ENCODE data around the gene VPS8.
"Not testable (repeated sequence)": the region's sequence is repeated elsewhere in the genome, so short reads cannot be mapped to it uniquely, and the experiment has no call there.

Gene VPS8

GRCh38 chr3:184942735-184943134 lies 130.8 kb downstream of the VPS8 start:
- no peak for TF ChIP-seq CTCF (IDR thresholded peaks at IDR 0.05; ENCODE audit: low read depth, low read length, missing control alignments)
- no peak for DNase-seq (ENCODE audit: extremely low read depth, low read depth)
- H3K4me3 ChIP-seq (replicated peaks; ENCODE audit: low read depth, low read length), result no peak overlapping the region

- no peak for DNase-seq (ENCODE audit: extremely low read depth, low read depth)
- no peak overlapping the region for H3K4me3 ChIP-seq (replicated peaks; ENCODE audit: low read depth, low read length)
- TF ChIP-seq CTCF (IDR thresholded peaks at IDR 0.05; ENCODE audit: low read depth, low read length, missing control alignments), result no peak
Measured at GRCh38 chr3:184944241-184944640, 132.3 kb downstream of the VPS8 start.

GRCh38 chr3:184945886-184946625 lies 134.1 kb downstream of the VPS8 start:
- TF ChIP-seq CTCF (IDR thresholded peaks at IDR 0.05; ENCODE audit: low read depth, low read length, missing control alignments), result no peak
- DNase-seq (ENCODE audit: extremely low read depth, low read depth), result no peak

GRCh38 chr3:184946917-184947316 lies 135.0 kb downstream of the VPS8 start:
- DNase-seq (ENCODE audit: extremely low read depth, low read depth), result no peak
- no peak overlapping the region for H3K4me3 ChIP-seq (replicated peaks; ENCODE audit: low read depth, low read length)
- no peak for TF ChIP-seq CTCF (IDR thresholded peaks at IDR 0.05; ENCODE audit: low read depth, low read length, missing control alignments)

More at GRCh38 chr3:184945886-184946625, 134.1 kb downstream of the VPS8 start:
- no peak overlapping the region for H3K4me3 ChIP-seq (replicated peaks; ENCODE audit: low read depth, low read length)

GRCh38 chr3:184949251-184949965 lies 137.4 kb downstream of the VPS8 start:
- DNase-seq (ENCODE audit: extremely low read depth, low read depth), result no peak
- no peak overlapping the region for H3K4me3 ChIP-seq (replicated peaks; ENCODE audit: low read depth, low read length)
- no peak for TF ChIP-seq CTCF (IDR thresholded peaks at IDR 0.05; ENCODE audit: low read depth, low read length, missing control alignments)

- H3K4me3 ChIP-seq (replicated peaks; ENCODE audit: low read depth, low read length); DNase-seq (ENCODE audit: extremely low read depth, low read depth): not testable (repeated sequence)
Measured at GRCh38 chr3:184950816-184951215, 138.8 kb downstream of the VPS8 start.

GRCh38 chr3:184952671-184953070 lies 140.7 kb downstream of the VPS8 start:
- no peak for TF ChIP-seq CTCF (IDR thresholded peaks at IDR 0.05; ENCODE audit: low read depth, low read length, missing control alignments)
- DNase-seq (ENCODE audit: extremely low read depth, low read depth), result no peak
- no peak overlapping the region for H3K4me3 ChIP-seq (replicated peaks; ENCODE audit: low read depth, low read length)
